ENCODE results near the gene MLEC. TPM values are rescaled to one million over a fixed set of nuclear protein-coding genes. Genes with fewer than 3 reads are reported as not detected.
"Not testable (repeated sequence)": the region's sequence is repeated elsewhere in the genome, so short reads cannot be mapped to it uniquely, and the experiment has no call there.

The MLEC gene
- total and polyA plus RNA-seq, 7 experiments from 2014 or later: 24.5 to 132 (median 41.6) TPM

DNA sequence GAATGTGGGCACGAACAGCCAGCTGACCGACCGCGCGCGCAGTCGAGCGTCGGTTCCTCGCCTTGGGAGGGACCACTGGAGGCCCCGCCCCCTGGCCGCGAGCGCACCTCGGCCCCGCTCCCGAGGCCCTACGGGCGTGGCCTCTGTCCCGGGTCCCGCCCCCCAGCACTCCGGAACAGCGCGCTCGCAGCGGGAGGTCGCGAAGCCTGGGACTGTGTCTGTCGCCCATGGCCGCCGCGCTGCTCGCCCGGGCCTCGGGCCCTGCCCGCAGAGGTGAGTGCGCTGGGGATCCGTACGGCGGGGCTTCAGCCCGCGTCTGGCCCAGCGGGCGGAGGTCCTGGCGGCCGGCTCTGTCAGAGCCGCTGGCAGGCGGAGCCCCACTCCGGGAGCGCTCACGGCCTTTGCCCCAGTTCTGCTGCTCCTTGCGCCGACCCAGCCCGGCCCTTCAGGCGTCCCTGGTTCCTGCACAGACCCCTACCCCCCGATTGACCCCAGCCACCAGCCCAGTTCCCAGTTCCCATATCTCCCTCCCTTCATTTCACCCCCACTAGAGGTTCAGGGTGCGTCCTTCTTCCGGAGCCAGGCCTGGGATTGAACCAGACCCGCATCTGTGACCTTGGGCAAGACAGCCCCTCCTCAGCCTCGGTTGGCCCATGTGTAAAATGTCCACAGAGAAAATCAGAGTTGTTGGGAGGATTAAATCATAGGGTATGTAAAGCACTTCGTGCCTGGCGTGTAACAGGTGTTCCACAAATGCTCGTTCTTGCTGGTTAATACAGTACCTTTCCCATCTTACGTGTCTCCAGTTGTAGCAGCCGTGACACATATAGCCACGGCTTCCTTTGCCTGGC, 38.9 kb downstream of the MLEC start, which contains the start of gene ACADS:
Gene ACADS, plus strand, starts transcription at position 168 of the 851 bp plus-strand sequence. Its CDS starts 60 bp downstream, at position 228.
- H3K27me3 Mint-ChIP-seq: no peaks in the 10 kb centered on the region
- Histone ChIP-seq H3K4me1 (ENCODE audit: control insufficient read depth in 2 of 2, insufficient read depth in 2 of 2, low read length in 2 of 2) (peaks cover 12 to 13% of the 10 kb centered on the region in 2 donors), H3K9me3 (ENCODE audit: control insufficient read depth in 2 of 3, low read length in 3 of 3) (no peaks in the 10 kb centered on the region), H3K4me3 (ENCODE audit: low read length) (peak within 1 kb of the TSS; percentile 78), H3K27me3 (ENCODE audit: control insufficient read depth in 2 of 2, insufficient read depth in 2 of 2, low read length in 2 of 2) (no peaks in the 10 kb centered on the region), H3K36me3 (ENCODE audit: control insufficient read depth in 2 of 3, insufficient read depth in 3 of 3, low read length in 3 of 3) (peaks cover 0 to 28% (median 0%) of the 10 kb centered on the region in 3 experiments), H3K27ac (ENCODE audit: low read depth, low read length) (peak within 1 kb of the TSS; percentile 76)
- H3K27ac Mint-ChIP-seq: peak within 1 kb of the TSS; percentile 56 to 95 (median 82)
- ChIA-PET POLR2A (no interaction called here), CTCF (interaction anchor here (1.2 kb wide), 1 partner anchor 79 kb away, joined by 5 read pairs; no protein-coding TSS in a partner anchor)
- intact Hi-C loops (cut with micrococcal nuclease): loop anchor here (1.0 to 5.0 kb wide), 6 partner anchors 16 to 189 kb away; partner anchors contain the start of genes POP5 (in 2 of the 2), SPPL3 (in 2 of the 2) and UNC119B (in 1 of the 2)
- peaks cover 6 to 28% (median 23%) of the 10 kb centered on the region in 7 donors for H3K4me1 Mint-ChIP-seq
- DNase-seq: peak; percentile 78 to 94 (median 85)
- peaks cover 3 to 40% (median 15%) of the 10 kb centered on the region in 5 donors for H3K36me3 Mint-ChIP-seq
- peak; percentile 100 for ATAC-seq
- no peaks in the 10 kb centered on the region for H3K9me3 Mint-ChIP-seq
- H3K4me3 Mint-ChIP-seq: peak within 1 kb of the TSS; percentile 88 to 98 (median 94)

GRCh38 chr12:120726510-120726793, 39.5 kb downstream of the MLEC start:
- Mint-ChIP-seq H3K9me3 (no peaks in the 10 kb centered on the region), H3K27ac (peak overlapping the region; percentile 56 to 95 (median 80)), H3K4me3 (peak overlapping the region; percentile 88 to 98 (median 94)), H3K36me3 (peaks cover 0 to 37% (median 12%) of the 10 kb centered on the region in 5 donors), H3K27me3 (no peaks in the 10 kb centered on the region), H3K4me1 (peaks cover 6 to 28% (median 23%) of the 10 kb centered on the region in 7 donors)
- ChIA-PET CTCF (no interaction called here), POLR2A (interaction anchor here (0.6 kb wide), 1 partner anchor 216 kb away, joined by 3 read pairs; no protein-coding TSS in a partner anchor)
- intact Hi-C loops (cut with micrococcal nuclease): loop anchor here (2.0 to 5.0 kb wide), 3 partner anchors 18 to 189 kb away; partner anchors contain the start of gene POP5 (in 2 of the 2)
- Histone ChIP-seq H3K27me3 (ENCODE audit: control insufficient read depth in 2 of 2, insufficient read depth in 2 of 2, low read length in 2 of 2) (no peaks in the 10 kb centered on the region), H3K27ac (ENCODE audit: low read depth, low read length) (peak overlapping the region; percentile 76), H3K9me3 (ENCODE audit: control insufficient read depth in 2 of 3, low read length in 3 of 3) (no peaks in the 10 kb centered on the region), H3K4me1 (ENCODE audit: control insufficient read depth in 2 of 2, insufficient read depth in 2 of 2, low read length in 2 of 2) (peaks cover 12 to 13% of the 10 kb centered on the region in 2 donors), H3K4me3 (ENCODE audit: low read length) (peak overlapping the region; percentile 78), H3K36me3 (ENCODE audit: control insufficient read depth in 2 of 3, insufficient read depth in 3 of 3, low read length in 3 of 3) (peaks cover 0 to 22% (median 0%) of the 10 kb centered on the region in 3 experiments)
- ATAC-seq (no peak), DNase-seq (no peak)

DNA sequence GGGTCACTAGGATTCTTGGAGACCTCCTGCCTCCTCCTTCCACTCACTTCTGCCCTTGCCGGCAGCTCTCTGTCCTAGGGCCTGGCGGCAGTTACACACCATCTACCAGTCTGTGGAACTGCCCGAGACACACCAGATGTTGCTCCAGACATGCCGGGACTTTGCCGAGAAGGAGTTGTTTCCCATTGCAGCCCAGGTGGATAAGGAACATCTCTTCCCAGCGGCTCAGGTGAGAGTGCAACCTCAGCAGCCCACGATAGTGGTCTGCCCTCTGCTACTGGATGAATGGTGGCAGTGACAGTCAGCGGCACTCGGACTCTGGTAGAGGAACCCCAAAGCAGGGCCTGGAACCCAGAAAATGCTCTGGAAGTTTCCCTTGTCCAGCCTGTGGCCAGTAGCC, 40.0 kb downstream of the MLEC start:
- CTCF ChIA-PET: no interaction called here
- peaks cover 0 to 17% (median 0%) of the 10 kb centered on the region in 3 experiments for H3K36me3 ChIP-seq (ENCODE audit: control insufficient read depth in 2 of 3, insufficient read depth in 3 of 3, low read length in 3 of 3)
- Mint-ChIP-seq H3K4me3 (peak overlapping the region in 9 of 10 donors; percentile 88 to 98 (median 94)), H3K27me3 (no peaks in the 10 kb centered on the region), H3K27ac (peak overlapping the region in 2 of 9 donors; percentile 87 to 89), H3K4me1 (peaks cover 6 to 28% (median 23%) of the 10 kb centered on the region in 7 donors), H3K9me3 (no peaks in the 10 kb centered on the region), H3K36me3 (peaks cover 0 to 37% (median 12%) of the 10 kb centered on the region in 5 donors)
- DNase-seq (no peak), ATAC-seq (no peak)
- intact Hi-C loops (cut with micrococcal nuclease): loop anchor here (2.0 to 5.0 kb wide), 3 partner anchors 18 to 190 kb away; partner anchors contain the start of gene POP5 (in 2 of the 2)
- POLR2A ChIA-PET: interaction anchor here (0.6 kb wide), 2 partner anchors 216 to 229 kb away, joined by 3 read pairs; no protein-coding TSS in a partner anchor
- H3K27me3 ChIP-seq (ENCODE audit: control insufficient read depth in 2 of 2, insufficient read depth in 2 of 2, low read length in 2 of 2): no peaks in the 10 kb centered on the region
- H3K4me3 ChIP-seq (ENCODE audit: low read length): no peak overlapping the region
- no peak overlapping the region for H3K27ac ChIP-seq (ENCODE audit: low read depth, low read length)
- peaks cover 12 to 13% of the 10 kb centered on the region in 2 donors for H3K4me1 ChIP-seq (ENCODE audit: control insufficient read depth in 2 of 2, insufficient read depth in 2 of 2, low read length in 2 of 2)
- H3K9me3 ChIP-seq (ENCODE audit: control insufficient read depth in 2 of 3, low read length in 3 of 3): no peaks in the 10 kb centered on the region

- H3K27ac ChIP-seq (ENCODE audit: low read depth, low read length); H3K9me3 Mint-ChIP-seq; H3K4me3 ChIP-seq (ENCODE audit: low read length); ATAC-seq; H3K27me3 ChIP-seq (ENCODE audit: control insufficient read depth in 2 of 2, insufficient read depth in 2 of 2, low read length in 2 of 2); CTCF ChIA-PET; POLR2A ChIA-PET; H3K4me1 Mint-ChIP-seq; H3K27me3 Mint-ChIP-seq; H3K9me3 ChIP-seq (ENCODE audit: control insufficient read depth in 2 of 3, low read length in 3 of 3); intact Hi-C loops (cut with micrococcal nuclease); DNase-seq; H3K4me3 Mint-ChIP-seq; H3K27ac Mint-ChIP-seq; H3K4me1 ChIP-seq (ENCODE audit: control insufficient read depth in 2 of 2, insufficient read depth in 2 of 2, low read length in 2 of 2): not testable (repeated sequence)
- peaks cover 0 to 28% (median 19%) of the 10 kb centered on the region in 5 donors for H3K36me3 Mint-ChIP-seq
- peaks cover 0 to 16% (median 0%) of the 10 kb centered on the region in 3 experiments for H3K36me3 ChIP-seq (ENCODE audit: control insufficient read depth in 2 of 3, insufficient read depth in 3 of 3, low read length in 3 of 3)
Measured at GRCh38 chr12:120732198-120732597, 45.2 kb downstream of the MLEC start.

- H3K4me3 ChIP-seq (ENCODE audit: low read length): no peak overlapping the region
- ChIA-PET CTCF (no interaction called here), POLR2A (no interaction called here)
Measured at GRCh38 chr12:120733574-120733973, 46.6 kb downstream of the MLEC start.

GRCh38 chr12:120734210-120734609, 47.3 kb downstream of the MLEC start:
- POLR2A ChIA-PET: no interaction called here
- no peak overlapping the region for H3K27ac Mint-ChIP-seq
- no peak for DNase-seq

More at GRCh38 chr12:120733574-120733973, 46.6 kb downstream of the MLEC start:
- Mint-ChIP-seq H3K9me3 (no peaks in the 10 kb centered on the region), H3K4me1 (peaks cover 0 to 5% (median 0%) of the 10 kb centered on the region in 7 donors), H3K4me3 (no peak overlapping the region), H3K27me3 (no peaks in the 10 kb centered on the region), H3K27ac (peak overlapping the region in 1 of 9 donors; percentile 62), H3K36me3 (peaks cover 0 to 24% (median 19%) of the 10 kb centered on the region in 5 donors)
- H3K27me3 ChIP-seq (ENCODE audit: control insufficient read depth in 2 of 2, insufficient read depth in 2 of 2, low read length in 2 of 2): no peaks in the 10 kb centered on the region
- H3K36me3 ChIP-seq (ENCODE audit: control insufficient read depth in 2 of 3, insufficient read depth in 3 of 3, low read length in 3 of 3): peaks cover 0 to 29% (median 0%) of the 10 kb centered on the region in 3 experiments
- DNase-seq (no peak), ATAC-seq (no peak)
- H3K4me1 ChIP-seq (ENCODE audit: control insufficient read depth in 2 of 2, insufficient read depth in 2 of 2, low read length in 2 of 2): no peaks in the 10 kb centered on the region
- no peaks in the 10 kb centered on the region for H3K9me3 ChIP-seq (ENCODE audit: control insufficient read depth in 2 of 3, low read length in 3 of 3)
- intact Hi-C loops (cut with micrococcal nuclease): no loop called here
- no peak overlapping the region for H3K27ac ChIP-seq (ENCODE audit: low read depth, low read length)

More at GRCh38 chr12:120734210-120734609, 47.3 kb downstream of the MLEC start:
- Histone ChIP-seq H3K9me3 (ENCODE audit: control insufficient read depth in 2 of 3, low read length in 3 of 3) (no peaks in the 10 kb centered on the region), H3K27ac (ENCODE audit: low read depth, low read length) (no peak overlapping the region), H3K4me3 (ENCODE audit: low read length) (no peak overlapping the region), H3K27me3 (ENCODE audit: control insufficient read depth in 2 of 2, insufficient read depth in 2 of 2, low read length in 2 of 2) (no peaks in the 10 kb centered on the region), H3K4me1 (ENCODE audit: control insufficient read depth in 2 of 2, insufficient read depth in 2 of 2, low read length in 2 of 2) (no peaks in the 10 kb centered on the region), H3K36me3 (ENCODE audit: control insufficient read depth in 2 of 3, insufficient read depth in 3 of 3, low read length in 3 of 3) (peaks cover 0 to 35% (median 0%) of the 10 kb centered on the region in 3 experiments)
- Mint-ChIP-seq H3K27me3 (no peaks in the 10 kb centered on the region), H3K4me3 (no peak overlapping the region), H3K9me3 (no peaks in the 10 kb centered on the region), H3K4me1 (peaks cover 0 to 5% (median 0%) of the 10 kb centered on the region in 7 donors), H3K36me3 (peaks cover 0 to 24% (median 19%) of the 10 kb centered on the region in 5 donors)
- intact Hi-C loops (cut with micrococcal nuclease): no loop called here
- no peak for ATAC-seq
- CTCF ChIA-PET: interaction anchor here (0.6 kb wide), 1 partner anchor 22 kb away, joined by 4 read pairs; no protein-coding TSS in a partner anchor

Measured in naive thymus-derived CD4-positive, alpha-beta T cell (primary cell).